WERI-Rb-1 (cell line): ENCODE data around the gene ADAMTS2.
A peak's percentile ranks its signal among the peaks of the same experiment; 100 is the strongest.

ENCODE experiments used
- DNase-seq: peaks from one replicate; pipeline ENCODE4 v3.0.0-alpha.2; 2020
- H3K27ac ChIP-seq: fragments of 250-450 bp; sonication (Bioruptor Pico); 2 replicates; pipeline ENCODE4 v1.5.1; 2020; ENCODE audit warnings: mild to moderate bottlenecking, moderate library complexity
- H3K27me3 ChIP-seq: fragments of 250-450 bp; sonication (Bioruptor Pico); 2 replicates; pipeline ENCODE4 v1.5.1; 2021; ENCODE audit warnings: mild to moderate bottlenecking, low read depth, moderate library complexity; ENCODE audit not compliant: insufficient read depth, severe bottlenecking
- H3K36me3 ChIP-seq: fragments of 250-450 bp; sonication (Bioruptor Pico); 2 replicates; pipeline ENCODE4 v1.5.1; 2020; ENCODE audit warnings: mild to moderate bottlenecking, moderate library complexity
- H3K4me3 ChIP-seq: 2 replicates; pipeline ENCODE4 v1.5.1; 2011; ENCODE audit warnings: low read depth, mild to moderate bottlenecking, control low read depth, low read length
- H3K9me3 ChIP-seq: fragments of 250-450 bp; sonication (Bioruptor Pico); 2 replicates; pipeline ENCODE4 v1.5.1; 2021; ENCODE audit warnings: mild to moderate bottlenecking, moderate library complexity; ENCODE audit not compliant: severe bottlenecking
- CTCF ChIP-seq: IDR thresholded peaks from 2 replicates; pipeline ENCODE4 v1.5.1; 2011; ENCODE audit warnings: low read depth, mild to moderate bottlenecking, control low read depth, inconsistent platforms, low read length

ADAMTS2 gene

GRCh38 chr5:179262126-179262920, 82.9 kb downstream of the ADAMTS2 start:
- Histone ChIP-seq H3K4me3 (no peak overlapping the region), H3K27me3 (no peaks in the 10 kb centered on the region), H3K27ac (no peak overlapping the region), H3K36me3 (no peaks in the 10 kb centered on the region), H3K9me3 (no peaks in the 10 kb centered on the region)
- TF ChIP-seq CTCF, result no peak
- no peak for DNase-seq

- Histone ChIP-seq H3K4me3 (no peak overlapping the region), H3K9me3 (no peaks in the 10 kb centered on the region), H3K27ac (no peak overlapping the region), H3K27me3 (no peaks in the 10 kb centered on the region), H3K36me3 (no peaks in the 10 kb centered on the region)
- peak; percentile 79 for DNase-seq
- TF ChIP-seq CTCF, result peak; percentile 65
These were observed 83.7 kb downstream of the ADAMTS2 start for GRCh38 chr5:179261301-179262125.

GRCh38 chr5:179260324-179261070, 84.8 kb downstream of the ADAMTS2 start:
- no peaks in the 10 kb centered on the region for H3K27me3 ChIP-seq
- no peak for DNase-seq
- H3K27ac ChIP-seq, result no peak overlapping the region
- no peaks in the 10 kb centered on the region for H3K36me3 ChIP-seq
- no peak for TF ChIP-seq CTCF
- H3K9me3 ChIP-seq, result no peaks in the 10 kb centered on the region
- no peak overlapping the region for H3K4me3 ChIP-seq

GRCh38 chr5:179259731-179260323, 85.4 kb downstream of the ADAMTS2 start:
- no peaks in the 10 kb centered on the region for H3K27me3 ChIP-seq
- no peak for DNase-seq
- no peak for TF ChIP-seq CTCF
- H3K27ac ChIP-seq, result no peak overlapping the region
- no peaks in the 10 kb centered on the region for H3K36me3 ChIP-seq
- no peak overlapping the region for H3K4me3 ChIP-seq
- no peaks in the 10 kb centered on the region for H3K9me3 ChIP-seq

- DNase-seq, result no peak
These were observed 86.1 kb downstream of the ADAMTS2 start for GRCh38 chr5:179258922-179259730.

More at GRCh38 chr5:179258922-179259730, 86.1 kb downstream of the ADAMTS2 start:
- H3K27me3 ChIP-seq, result no peaks in the 10 kb centered on the region
- H3K36me3 ChIP-seq, result no peaks in the 10 kb centered on the region
- H3K9me3 ChIP-seq, result no peaks in the 10 kb centered on the region
- no peak overlapping the region for H3K27ac ChIP-seq
- TF ChIP-seq CTCF, result no peak
- H3K4me3 ChIP-seq, result no peak overlapping the region
